Measurements from ENCODE around the gene APBB2.

The APBB2 gene

GRCh38 chr4:41146716-41147506 lies 67.4 kb downstream of the APBB2 start:
- no peak overlapping the region for H3K4me3 ChIP-seq (ENCODE audit: low read length)
- TF ChIP-seq CTCF (conservative IDR thresholded peaks at IDR 0.05; ENCODE audit: low read depth, low read length), result no peak
- DNase-seq (ENCODE audit: low read depth), result no peak

- no peak for DNase-seq (ENCODE audit: low read depth)
- H3K4me3 ChIP-seq (ENCODE audit: low read length), result no peak overlapping the region
- no peak for TF ChIP-seq CTCF (conservative IDR thresholded peaks at IDR 0.05; ENCODE audit: low read depth, low read length)
Observed at GRCh38 chr4:41146196-41146595, 68.1 kb downstream of the APBB2 start.

GRCh38 chr4:41145571-41146078 lies 68.7 kb downstream of the APBB2 start:
- no peak for TF ChIP-seq CTCF (conservative IDR thresholded peaks at IDR 0.05; ENCODE audit: low read depth, low read length)
- peak; percentile 22 for DNase-seq (ENCODE audit: low read depth)
- H3K4me3 ChIP-seq (ENCODE audit: low read length), result no peak overlapping the region

GRCh38 chr4:41144812-41145211 lies 69.5 kb downstream of the APBB2 start:
- DNase-seq (ENCODE audit: low read depth), result no peak
- TF ChIP-seq CTCF (conservative IDR thresholded peaks at IDR 0.05; ENCODE audit: low read depth, low read length), result no peak
- H3K4me3 ChIP-seq (ENCODE audit: low read length), result no peak overlapping the region

GRCh38 chr4:41144040-41144379 lies 70.3 kb downstream of the APBB2 start:
- H3K4me3 ChIP-seq (ENCODE audit: low read length), result no peak overlapping the region
- TF ChIP-seq CTCF (conservative IDR thresholded peaks at IDR 0.05; ENCODE audit: low read depth, low read length), result no peak
- DNase-seq (ENCODE audit: low read depth), result no peak

GRCh38 chr4:41143311-41144039 lies 70.9 kb downstream of the APBB2 start:
- DNase-seq (ENCODE audit: low read depth), result peak; percentile 88
- no peak for TF ChIP-seq CTCF (conservative IDR thresholded peaks at IDR 0.05; ENCODE audit: low read depth, low read length)
- H3K4me3 ChIP-seq (ENCODE audit: low read length), result no peak overlapping the region

Data from retinal pigment epithelial cell (primary cell).